Stimulated activated CD8-positive, alpha-beta memory T cell treated with anti-CD3 and anti-CD28 coated beads, Interleukin-15, amount 100 ng/mL, for 24 hours (primary cell): ENCODE data around the gene RSAD2.

Experiments used
- DNase-seq: peaks from one replicate; pipeline ENCODE4 v3.0.0-alpha.2; 2020; ENCODE audit warnings: low read depth

Gene RSAD2

DNA sequence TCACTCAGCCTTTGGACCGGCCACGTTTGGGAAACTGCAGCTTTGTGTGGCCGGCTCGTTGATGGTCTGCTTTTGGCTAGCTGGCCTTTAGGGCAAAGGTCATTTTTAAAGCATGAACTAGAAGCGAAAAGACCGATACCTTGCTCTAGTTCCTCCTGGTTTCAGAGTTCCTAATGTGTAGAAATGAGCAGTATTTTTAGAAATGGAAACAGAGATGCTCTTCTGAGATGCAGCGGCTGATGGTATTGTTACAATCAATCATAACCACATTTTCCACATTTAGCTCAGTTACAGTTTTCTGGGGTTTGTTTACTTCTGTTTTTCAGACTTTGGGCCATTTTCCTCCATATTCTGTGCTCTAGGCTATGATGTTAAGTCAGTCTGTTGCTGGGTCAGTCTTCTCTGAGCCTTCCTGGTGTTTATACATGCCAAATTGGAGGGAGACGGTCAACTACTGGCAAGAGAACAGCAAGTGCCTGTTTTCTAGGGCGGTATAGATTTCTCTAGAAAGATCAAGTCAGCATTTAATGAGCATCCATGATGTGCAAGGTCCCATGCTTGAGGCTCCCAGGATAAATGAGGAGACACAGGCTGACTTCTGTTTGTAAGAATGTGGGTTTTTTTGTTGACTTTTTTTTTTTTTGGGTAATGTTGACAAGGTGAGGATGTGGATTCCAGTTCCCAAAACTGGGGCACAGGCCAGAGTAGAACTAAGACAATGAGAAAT, 67.7 kb downstream of the RSAD2 start:
- no peak for DNase-seq

GRCh38 chr2:6945821-6946220, 68.2 kb downstream of the RSAD2 start:
- no peak for DNase-seq

DNA sequence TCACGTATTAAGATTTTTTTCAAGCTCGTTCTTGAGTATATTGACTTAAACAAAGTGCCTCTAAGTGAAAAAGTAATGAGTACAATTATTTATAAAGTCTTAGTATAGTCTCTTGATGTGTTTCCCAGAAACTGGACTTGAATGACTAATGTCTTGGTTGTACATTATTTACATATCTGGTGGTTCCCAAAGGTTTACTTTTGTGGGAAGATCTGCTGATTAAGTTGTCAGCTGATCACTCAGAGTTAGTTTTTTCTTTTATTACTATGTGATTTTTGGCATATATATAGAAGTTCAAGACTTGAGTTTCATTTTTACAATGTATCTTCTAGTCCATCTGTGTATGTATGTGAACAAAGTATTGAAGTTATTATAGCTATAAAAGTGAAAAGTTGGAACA, 69.1 kb downstream of the RSAD2 start:
- DNase-seq: no peak
